GM12878 (cell line): ENCODE measurements around the gene PTGR3. TPM values are rescaled to one million over a fixed set of nuclear protein-coding genes. Genes with fewer than 3 reads are reported as not detected.

Experiments
- ATF7 ChIP-seq: fragments of 450-650 bp; IDR thresholded peaks from 2 replicates; pipeline ENCODE4 v1.6.1; 2016; ENCODE audit warnings: low read depth, mild to moderate bottlenecking
- BHLHE40 ChIP-seq, 2 experiments: fragments of 450-650 bp in 1 of 2; IDR thresholded peaks; 2 replicates each; pipeline ENCODE4 v1.6.1; 2011 to 2017; ENCODE audit warnings: low read depth in 2 of 2, borderline replicate concordance in 1 of 2, improper control_type of control experiment in 1 of 2, low read length in 1 of 2, mild to moderate bottlenecking in 1 of 2
- CBX5 ChIP-seq: sonication (generic); IDR thresholded peaks from 2 replicates; pipeline ENCODE4 v1.6.1; 2016; ENCODE audit warnings: low read depth, moderate library complexity, mild to moderate bottlenecking, inconsistent platforms
- CREM ChIP-seq: IDR thresholded peaks from 2 replicates; pipeline ENCODE4 v1.6.1; 2014; ENCODE audit warnings: antibody characterized with exemption, low read depth
- GATAD2B ChIP-seq: fragments of 450-650 bp; conservative IDR thresholded peaks from 2 replicates; pipeline ENCODE4 v1.6.1; 2017; ENCODE audit warnings: low read depth, mild to moderate bottlenecking, moderate library complexity
- NFXL1 ChIP-seq: fragments of 450-650 bp; IDR thresholded peaks from 2 replicates; pipeline ENCODE4 v1.6.1; 2017; ENCODE audit warnings: antibody characterized with exemption, mild to moderate bottlenecking, borderline replicate concordance
- SIN3A ChIP-seq: IDR thresholded peaks from 2 replicates; pipeline ENCODE4 v1.6.1; 2012; ENCODE audit warnings: low read depth, low read length, improper control_type of control experiment
- SRF ChIP-seq, 2 experiments: IDR thresholded peaks; 2 replicates each; pipeline ENCODE4 v1.6.1; 2011; ENCODE audit warnings: low read depth in 2 of 2, low read length in 2 of 2, mild to moderate bottlenecking in 1 of 2, moderate library complexity in 1 of 2
- TARDBP ChIP-seq: IDR thresholded peaks from 2 replicates; pipeline ENCODE4 v1.6.1; 2016; ENCODE audit warnings: borderline replicate concordance
- TBL1XR1 ChIP-seq: IDR thresholded peaks from 2 replicates; pipeline ENCODE4 v1.6.1; 2012; ENCODE audit warnings: low read depth, low read length, improper control_type of control experiment
- WRNIP1 ChIP-seq: IDR thresholded peaks from 2 replicates; pipeline ENCODE4 v1.6.1; 2011; ENCODE audit warnings: low read depth, low read length, improper control_type of control experiment, borderline replicate concordance
- ZBTB11 ChIP-seq: fragments of 450-650 bp; formaldehyde crosslinking; IDR thresholded peaks from 2 replicates; pipeline ENCODE4 v1.5.0; 2022; ENCODE audit warnings: mild to moderate bottlenecking, missing genetic modification characterization
- ZNF217 ChIP-seq: fragments of 450-650 bp; IDR thresholded peaks from 2 replicates; pipeline ENCODE4 v1.6.1; 2017; ENCODE audit warnings: antibody characterized with exemption, mild to moderate bottlenecking
- ZZZ3 ChIP-seq: IDR thresholded peaks from 2 replicates; pipeline ENCODE4 v1.6.1; 2011; ENCODE audit warnings: low read depth; ENCODE audit not compliant: control insufficient read depth, insufficient read length
- polyA plus RNA-seq, 11 experiments: library from polyadenylated mRNA; depleted of rRNA in 4 of 11; unstranded in 6 of 11; stranded (reverse) in 5 of 11; fragments of >200 nt; fragmentation: Nextera tagmentation in 4 of 11; fragmentation: Illumina TruSeq in 1 of 11; extraction: Ambion mirVana in 4 of 11; extraction: Trizol in 1 of 11; gene quantifications; 1 replicate in 1 of 11; 2 replicates in 10 of 11; pipeline versions ENCODE4 v1.2.1 to v1.2.3, GENCODE V29; 2011 to 2016; ENCODE audit warnings: inconsistent platforms in 2 of 11, missing spikeins in 2 of 11, low read depth in 1 of 11
- total RNA-seq, 4 experiments: library from RNA; depleted of rRNA in 3 of 4; stranded (reverse); fragments of >200 nt in 3 of 4; fragmentation: Illumina TruSeq in 1 of 4; extraction: Trizol in 1 of 4; gene quantifications; 2 replicates each; pipeline versions ENCODE4 v1.2.1 to v1.2.3, GENCODE V29; 2013 to 2021
- TF ChIP-seq, protein P1 (sequence below): IDR thresholded peaks from 2 replicates; pipeline ENCODE4 v1.6.1; 2012; ENCODE audit warnings: low read length, inconsistent platforms
- TF ChIP-seq, protein P2 (sequence below): IDR thresholded peaks from 2 replicates; pipeline ENCODE4 v1.6.1; 2011; ENCODE audit warnings: borderline replicate concordance, low read depth, mild to moderate bottlenecking, moderate library complexity, mixed read lengths, low read length; ENCODE audit not compliant: insufficient read depth; ENCODE audit errors: extremely low read length
- TF ChIP-seq, protein P3 (sequence below): fragments of 450-650 bp; IDR thresholded peaks from 2 replicates; pipeline ENCODE4 v1.6.1; 2017; ENCODE audit warnings: mild to moderate bottlenecking, moderate library complexity

The PTGR3 gene
- total and polyA plus RNA-seq, 10 of the 15 experiments (the other 5 are each of a cell fraction or from before 2014, with no cell fraction given) = 6.2 to 69.8 (median 21.9) TPM

GRCh38 chr18:75209129-75209950 lies at the start of gene PTGR3 (continued):
- TF ChIP-seq ZBTB11 (CRISPR knock-in tag) (peak; percentile 44; the same call in 1 of the 2 replicates), TARDBP (no peak), ATF7 (no peak), SRF (IDR thresholded peaks at IDR 0.05; ENCODE audit: low read depth in 2 of 2, low read length in 2 of 2) (peak in 1 of 2 experiments; percentile 91; a peak in 2 of 4 replicates), GATAD2B (peak; percentile 83), CREM (no peak; the same call in 1 of the 2 replicates), BHLHE40 (IDR thresholded peaks at IDR 0.05; ENCODE audit: borderline replicate concordance in 1 of 2, low read depth in 2 of 2, low read length in 1 of 2) (peak; percentile 89 to 97), ZNF217 (no peak; the same call in 1 of the 2 replicates), ZZZ3 (no peak), NFXL1 (no peak), CBX5 (no peak), WRNIP1 (no peak), TBL1XR1 (0 out of 2 replicates have a peak, but pooled peaks have one; percentile 25), SIN3A (peak; percentile 54; the same call in 1 of the 2 replicates)
- TF ChIP-seq, protein P1, sequence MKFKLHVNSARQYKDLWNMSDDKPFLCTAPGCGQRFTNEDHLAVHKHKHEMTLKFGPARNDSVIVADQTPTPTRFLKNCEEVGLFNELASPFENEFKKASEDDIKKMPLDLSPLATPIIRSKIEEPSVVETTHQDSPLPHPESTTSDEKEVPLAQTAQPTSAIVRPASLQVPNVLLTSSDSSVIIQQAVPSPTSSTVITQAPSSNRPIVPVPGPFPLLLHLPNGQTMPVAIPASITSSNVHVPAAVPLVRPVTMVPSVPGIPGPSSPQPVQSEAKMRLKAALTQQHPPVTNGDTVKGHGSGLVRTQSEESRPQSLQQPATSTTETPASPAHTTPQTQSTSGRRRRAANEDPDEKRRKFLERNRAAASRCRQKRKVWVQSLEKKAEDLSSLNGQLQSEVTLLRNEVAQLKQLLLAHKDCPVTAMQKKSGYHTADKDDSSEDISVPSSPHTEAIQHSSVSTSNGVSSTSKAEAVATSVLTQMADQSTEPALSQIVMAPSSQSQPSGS = no peak
- TF ChIP-seq, protein P2, sequence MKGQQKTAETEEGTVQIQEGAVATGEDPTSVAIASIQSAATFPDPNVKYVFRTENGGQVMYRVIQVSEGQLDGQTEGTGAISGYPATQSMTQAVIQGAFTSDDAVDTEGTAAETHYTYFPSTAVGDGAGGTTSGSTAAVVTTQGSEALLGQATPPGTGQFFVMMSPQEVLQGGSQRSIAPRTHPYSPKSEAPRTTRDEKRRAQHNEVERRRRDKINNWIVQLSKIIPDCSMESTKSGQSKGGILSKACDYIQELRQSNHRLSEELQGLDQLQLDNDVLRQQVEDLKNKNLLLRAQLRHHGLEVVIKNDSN = no peak
- TF ChIP-seq, protein P3, sequence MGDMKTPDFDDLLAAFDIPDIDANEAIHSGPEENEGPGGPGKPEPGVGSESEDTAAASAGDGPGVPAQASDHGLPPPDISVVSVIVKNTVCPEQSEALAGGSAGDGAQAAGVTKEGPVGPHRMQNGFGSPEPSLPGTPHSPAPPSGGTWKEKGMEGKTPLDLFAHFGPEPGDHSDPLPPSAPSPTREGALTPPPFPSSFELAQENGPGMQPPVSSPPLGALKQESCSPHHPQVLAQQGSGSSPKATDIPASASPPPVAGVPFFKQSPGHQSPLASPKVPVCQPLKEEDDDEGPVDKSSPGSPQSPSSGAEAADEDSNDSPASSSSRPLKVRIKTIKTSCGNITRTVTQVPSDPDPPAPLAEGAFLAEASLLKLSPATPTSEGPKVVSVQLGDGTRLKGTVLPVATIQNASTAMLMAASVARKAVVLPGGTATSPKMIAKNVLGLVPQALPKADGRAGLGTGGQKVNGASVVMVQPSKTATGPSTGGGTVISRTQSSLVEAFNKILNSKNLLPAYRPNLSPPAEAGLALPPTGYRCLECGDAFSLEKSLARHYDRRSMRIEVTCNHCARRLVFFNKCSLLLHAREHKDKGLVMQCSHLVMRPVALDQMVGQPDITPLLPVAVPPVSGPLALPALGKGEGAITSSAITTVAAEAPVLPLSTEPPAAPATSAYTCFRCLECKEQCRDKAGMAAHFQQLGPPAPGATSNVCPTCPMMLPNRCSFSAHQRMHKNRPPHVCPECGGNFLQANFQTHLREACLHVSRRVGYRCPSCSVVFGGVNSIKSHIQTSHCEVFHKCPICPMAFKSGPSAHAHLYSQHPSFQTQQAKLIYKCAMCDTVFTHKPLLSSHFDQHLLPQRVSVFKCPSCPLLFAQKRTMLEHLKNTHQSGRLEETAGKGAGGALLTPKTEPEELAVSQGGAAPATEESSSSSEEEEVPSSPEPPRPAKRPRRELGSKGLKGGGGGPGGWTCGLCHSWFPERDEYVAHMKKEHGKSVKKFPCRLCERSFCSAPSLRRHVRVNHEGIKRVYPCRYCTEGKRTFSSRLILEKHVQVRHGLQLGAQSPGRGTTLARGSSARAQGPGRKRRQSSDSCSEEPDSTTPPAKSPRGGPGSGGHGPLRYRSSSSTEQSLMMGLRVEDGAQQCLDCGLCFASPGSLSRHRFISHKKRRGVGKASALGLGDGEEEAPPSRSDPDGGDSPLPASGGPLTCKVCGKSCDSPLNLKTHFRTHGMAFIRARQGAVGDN = peak; percentile 29; the same call in 1 of the 2 replicates
